A673 (cell line): ENCODE data around the gene MDM4. TPM values are rescaled to one million over a fixed set of nuclear protein-coding genes. Genes with fewer than 3 reads are reported as not detected.

Source experiments
- BruUV-seq: library from RNA; stranded (reverse); fragments of 400-500 nt; replicated peaks from 2 replicates; lab custom pipeline; 2021; lab: Mats Ljungman, UMichigan
- CTCF ChIA-PET: fragments of 300-600 bp; sonication (Branson Sonifier 250); formaldehyde crosslinking; loops from one replicate; lab custom pipeline; 2022; ENCODE audit warnings: antibody characterized with exemption; lab: Charles Lee
- POLR2A ChIA-PET: fragments of 300-600 bp; sonication (Branson Sonifier 250); formaldehyde crosslinking; loops from one replicate; lab custom pipeline; 2022; ENCODE audit warnings: antibody characterized with exemption; ENCODE audit not compliant: low non-redundant PET; lab: Charles Lee
- DNase-seq: peaks from one replicate; pipeline ENCODE4 v3.0.0-alpha.2; 2015; ENCODE audit warnings: low spot score
- H3K27ac ChIP-seq: fragments of 200-600 bp; sonication (generic); 2 replicates; pipeline ENCODE4 v1.5.1; 2016; ENCODE audit warnings: mixed run types, low read depth, mild to moderate bottlenecking, mixed read lengths, antibody characterized with exemption, low read length; ENCODE audit not compliant: poor library complexity, severe bottlenecking
- H3K27me3 ChIP-seq: fragments of 200-600 bp; sonication (generic); replicated peaks from 2 replicates; pipeline ENCODE4 v1.6.1; 2017; ENCODE audit warnings: mixed run types, low read depth, mild to moderate bottlenecking, mixed read lengths, antibody characterized with exemption, low read length; ENCODE audit not compliant: insufficient read depth, poor library complexity
- H3K36me3 ChIP-seq: fragments of 200-600 bp; sonication (generic); 2 replicates; pipeline ENCODE4 v1.6.1; 2016; ENCODE audit warnings: mixed run types, mild to moderate bottlenecking, mixed read lengths, antibody characterized with exemption, low read length; ENCODE audit not compliant: insufficient read depth, poor library complexity, severe bottlenecking
- H3K4me1 ChIP-seq: fragments of 200-600 bp; sonication (generic); 2 replicates; pipeline ENCODE4 v1.6.1; 2017; ENCODE audit warnings: mixed run types, mild to moderate bottlenecking, mixed read lengths, antibody characterized with exemption, low read length; ENCODE audit not compliant: insufficient read depth, poor library complexity, severe bottlenecking
- H3K4me3 ChIP-seq: fragments of 200-600 bp; sonication (generic); 2 replicates; pipeline ENCODE4 v1.5.1; 2016; ENCODE audit warnings: low read depth, mixed run types, mild to moderate bottlenecking, mixed read lengths, low read length; ENCODE audit not compliant: poor library complexity, severe bottlenecking
- H3K9me3 ChIP-seq: fragments of 200-600 bp; sonication (generic); 2 replicates; pipeline ENCODE4 v1.6.1; 2016; ENCODE audit warnings: mixed run types, low read depth, mild to moderate bottlenecking, mixed read lengths, antibody characterized with exemption, low read length; ENCODE audit not compliant: poor library complexity, severe bottlenecking
- CTCF ChIP-seq: fragments of 300-800, 200-600 bp; sonication (generic); conservative IDR thresholded peaks from 2 replicates; pipeline ENCODE4 v1.5.1; 2017; ENCODE audit warnings: low read depth, mild to moderate bottlenecking, antibody characterized with exemption, low read length, moderate library complexity, mixed read lengths
- EZH2 ChIP-seq: fragments of 200-600 bp; sonication (generic); IDR thresholded peaks from 2 replicates; pipeline ENCODE4 v1.6.1; 2017; ENCODE audit warnings: borderline replicate concordance, low read depth, mild to moderate bottlenecking, mixed read lengths, antibody characterized with exemption, low read length; ENCODE audit not compliant: poor library complexity, severe bottlenecking
- intact Hi-C: fragments of 100-400 bp; cut with micrococcal nuclease; formaldehyde crosslinking; loops from one replicate; pipeline ENCODE4 v1.10.0; 2022; ENCODE audit not compliant: unreplicated experiment
- total RNA-seq: library from RNA; stranded (reverse); gene quantifications from 2 replicates; pipeline ENCODE4 v1.2.3, GENCODE V29; 2021

Gene MDM4
- total RNA-seq, 1 experiment from 2014 or later = 71.3 TPM

- ChIA-PET CTCF (no interaction called here), POLR2A (no interaction called here)
- no peak overlapping the region for H3K4me3 ChIP-seq
- no peaks in the 10 kb centered on the region for H3K4me1 ChIP-seq
- intact Hi-C loops = no loop called here
- H3K27ac ChIP-seq = no peak overlapping the region
- DNase-seq = no peak
- H3K27me3 ChIP-seq = no peaks in the 10 kb centered on the region
- TF ChIP-seq CTCF (no peak), EZH2 (no peak)
- peaks cover 91% of the 10 kb centered on the region for H3K36me3 ChIP-seq
- no TSS peak for BruUV-seq
- H3K9me3 ChIP-seq = no peaks in the 10 kb centered on the region
Observed at GRCh38 chr1:204544321-204544720, 28.1 kb downstream of the MDM4 start.

- TF ChIP-seq EZH2 (no peak), CTCF (no peak)
- intact Hi-C loops = no loop called here
- H3K27ac ChIP-seq = no peak overlapping the region
- H3K36me3 ChIP-seq = peaks cover 98% of the 10 kb centered on the region
- POLR2A ChIA-PET = no interaction called here
- no peak overlapping the region for H3K4me3 ChIP-seq
- no peaks in the 10 kb centered on the region for H3K9me3 ChIP-seq
- BruUV-seq = no TSS peak
- H3K27me3 ChIP-seq = no peaks in the 10 kb centered on the region
- H3K4me1 ChIP-seq = no peaks in the 10 kb centered on the region
- CTCF ChIA-PET = no interaction called here
- no peak for DNase-seq
Observed at GRCh38 chr1:204545202-204545601, 29.0 kb downstream of the MDM4 start.

GRCh38 chr1:204545881-204546280 is 29.7 kb downstream of the MDM4 start:
- Histone ChIP-seq H3K27me3 (no peaks in the 10 kb centered on the region), H3K9me3 (no peaks in the 10 kb centered on the region), H3K27ac (no peak overlapping the region), H3K4me1 (no peaks in the 10 kb centered on the region), H3K36me3 (peaks cover 98% of the 10 kb centered on the region), H3K4me3 (no peak overlapping the region)
- POLR2A ChIA-PET = interaction anchor here (0.6 kb wide), 1 partner anchor 13 kb away, joined by 4 read pairs; no protein-coding TSS in a partner anchor
- CTCF ChIA-PET = no interaction called here
- TF ChIP-seq CTCF = no peak
- TF ChIP-seq EZH2 = no peak
- intact Hi-C loops = no loop called here
- no TSS peak for BruUV-seq
- no peak for DNase-seq
